Breast epithelium (tissue), 3 donors: Measurements from ENCODE around the gene AGR2.

ENCODE experiments used
- POLR2AphosphoS5 ChIP-seq, 3 donors: sonication (generic); formaldehyde crosslinking; IDR thresholded peaks; one replicate each; pipeline ENCODE4 v1.6.1; 2017; ENCODE audit warnings: antibody characterized with exemption in 3 of 3
- TF ChIP-seq, protein P1 (sequence below), 3 donors: fragments of 450-650 bp; IDR thresholded peaks; one replicate each; pipeline ENCODE4 v1.5.1; 2016 to 2017; ENCODE audit warnings: antibody characterized with exemption in 3 of 3, mild to moderate bottlenecking in 3 of 3, moderate library complexity in 3 of 3

GRCh38 chr7:16747102-16747501 lies 57.7 kb downstream of the AGR2 start:
- TF ChIP-seq, protein P1, sequence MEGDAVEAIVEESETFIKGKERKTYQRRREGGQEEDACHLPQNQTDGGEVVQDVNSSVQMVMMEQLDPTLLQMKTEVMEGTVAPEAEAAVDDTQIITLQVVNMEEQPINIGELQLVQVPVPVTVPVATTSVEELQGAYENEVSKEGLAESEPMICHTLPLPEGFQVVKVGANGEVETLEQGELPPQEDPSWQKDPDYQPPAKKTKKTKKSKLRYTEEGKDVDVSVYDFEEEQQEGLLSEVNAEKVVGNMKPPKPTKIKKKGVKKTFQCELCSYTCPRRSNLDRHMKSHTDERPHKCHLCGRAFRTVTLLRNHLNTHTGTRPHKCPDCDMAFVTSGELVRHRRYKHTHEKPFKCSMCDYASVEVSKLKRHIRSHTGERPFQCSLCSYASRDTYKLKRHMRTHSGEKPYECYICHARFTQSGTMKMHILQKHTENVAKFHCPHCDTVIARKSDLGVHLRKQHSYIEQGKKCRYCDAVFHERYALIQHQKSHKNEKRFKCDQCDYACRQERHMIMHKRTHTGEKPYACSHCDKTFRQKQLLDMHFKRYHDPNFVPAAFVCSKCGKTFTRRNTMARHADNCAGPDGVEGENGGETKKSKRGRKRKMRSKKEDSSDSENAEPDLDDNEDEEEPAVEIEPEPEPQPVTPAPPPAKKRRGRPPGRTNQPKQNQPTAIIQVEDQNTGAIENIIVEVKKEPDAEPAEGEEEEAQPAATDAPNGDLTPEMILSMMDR (IDR thresholded peaks at IDR 0.05), result no peak
- TF ChIP-seq POLR2AphosphoS5 (IDR thresholded peaks at IDR 0.05), result no peak
